H54 (cell line): ENCODE results near the gene TIAM1.

Experiments used
- DNase-seq: peaks from one replicate; pipeline ENCODE4 v3.0.0; 2011; ENCODE audit warnings: low spot score, mixed read lengths; ENCODE audit not compliant: insufficient read length
- FAIRE-seq: peaks from 3 replicates; lab custom pipeline; 2011; peaks lifted over from hg19 to GRCh38; lab: Jason Lieb, UNC
- POLR2A ChIP-seq: IDR thresholded peaks from 2 replicates; pipeline ENCODE4 v1.6.1; 2011; ENCODE audit warnings: low read depth, mild to moderate bottlenecking, low read length

The TIAM1 gene

DNA sequence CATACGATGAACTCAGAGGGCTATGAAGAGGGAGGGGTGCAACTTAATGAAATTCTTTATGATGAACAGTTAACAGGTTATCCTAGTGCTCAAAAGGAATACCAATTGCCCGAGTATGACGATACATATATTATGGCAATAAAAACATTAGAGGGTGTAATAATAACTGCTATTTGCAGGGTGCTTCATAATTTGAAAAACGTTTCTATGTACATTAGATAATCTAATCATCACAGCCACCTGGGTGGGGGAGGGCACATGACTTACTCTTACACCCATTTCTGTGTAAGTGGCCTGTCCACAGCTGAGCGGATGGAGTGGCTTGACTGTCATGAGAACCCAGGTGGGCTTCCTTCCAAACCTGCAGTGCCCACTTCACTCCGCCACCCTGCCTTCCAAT lies 46.3 kb downstream of the TIAM1 start:
- no peak for TF ChIP-seq POLR2A
- FAIRE-seq (no peak), DNase-seq (no peak)

DNA sequence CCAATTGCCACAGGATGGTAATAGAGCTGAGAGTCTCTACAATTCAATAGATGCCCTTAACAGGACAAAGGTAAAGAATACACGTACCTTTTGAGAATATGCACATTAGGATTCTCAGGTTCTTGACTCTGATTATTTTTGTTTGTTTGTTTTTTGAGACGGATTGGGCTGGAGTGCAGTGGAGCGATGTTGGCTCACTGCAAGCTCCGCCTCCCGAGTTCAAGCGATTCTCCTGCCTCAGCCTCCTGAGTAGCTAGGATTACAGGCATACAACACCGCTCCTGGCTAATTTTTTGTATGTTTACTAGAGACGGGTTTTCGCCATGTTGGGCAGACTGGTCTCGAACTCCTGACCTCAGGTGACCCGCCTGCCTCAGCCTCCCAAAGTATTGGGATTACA lies 48.4 kb downstream of the TIAM1 start:
- DNase-seq (no peak), FAIRE-seq (no peak)
- no peak for TF ChIP-seq POLR2A

DNA sequence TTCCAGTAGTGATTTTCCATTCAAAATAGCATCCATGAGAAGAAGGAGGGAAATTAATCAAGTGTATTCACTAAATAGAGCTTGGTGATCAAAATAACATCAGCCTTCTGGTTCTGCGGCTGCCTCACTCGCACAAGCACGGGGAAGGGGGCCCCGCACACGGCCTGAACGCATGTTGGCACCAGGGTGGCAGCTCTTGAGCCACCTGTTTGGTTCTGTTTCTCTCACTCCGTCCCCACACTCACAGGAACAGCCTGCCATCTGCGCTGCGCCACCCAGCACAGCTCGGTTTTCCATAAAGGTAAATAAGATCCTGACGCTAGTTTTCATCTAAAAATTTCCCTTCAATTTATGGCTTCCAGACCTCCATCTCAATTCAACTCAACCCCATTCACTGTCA lies 49.4 kb downstream of the TIAM1 start:
- no peak for DNase-seq
- FAIRE-seq: no peak
- TF ChIP-seq POLR2A: no peak

DNA sequence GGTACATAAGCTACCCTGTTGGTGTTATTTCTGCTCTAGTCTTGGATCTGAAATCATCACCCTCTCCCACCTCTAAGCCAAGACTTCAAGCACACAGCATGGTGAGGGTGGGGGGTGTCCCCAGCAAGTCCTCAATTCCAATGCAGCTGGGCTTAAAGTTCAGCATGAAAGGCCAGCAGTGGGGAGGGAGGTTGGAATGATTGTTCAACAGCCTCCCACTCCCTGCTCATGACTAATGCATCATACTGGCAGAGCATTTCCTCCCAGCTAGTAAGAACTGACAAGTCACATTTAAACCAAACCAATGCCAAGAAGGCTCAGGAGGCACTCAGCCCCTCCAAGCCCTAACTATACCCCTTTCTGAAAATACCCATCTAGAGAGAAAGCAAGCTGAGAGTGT lies 50.1 kb downstream of the TIAM1 start:
- FAIRE-seq (peak; percentile 45), DNase-seq (peak; percentile 73)
- no peak for TF ChIP-seq POLR2A

DNA sequence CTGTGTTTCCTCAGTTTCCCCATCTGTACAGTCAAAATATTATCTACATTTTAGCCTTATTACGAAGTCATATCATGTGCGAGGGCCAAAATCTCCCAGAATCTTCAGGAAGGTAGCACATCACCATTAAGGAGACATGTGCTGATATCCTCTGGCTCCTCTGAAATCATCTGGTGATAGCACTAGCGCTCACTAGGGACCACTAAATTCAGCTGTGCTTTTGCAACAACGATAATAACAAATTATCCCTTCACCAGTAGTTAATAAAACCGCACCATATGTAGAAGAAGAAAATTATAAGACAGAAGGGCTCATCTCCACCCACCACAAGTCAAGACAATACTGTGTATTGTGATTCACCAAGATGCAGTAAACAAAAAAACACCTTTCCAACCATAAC lies 53.3 kb downstream of the TIAM1 start:
- no peak for TF ChIP-seq POLR2A
- no peak for DNase-seq
- FAIRE-seq: no peak

DNA sequence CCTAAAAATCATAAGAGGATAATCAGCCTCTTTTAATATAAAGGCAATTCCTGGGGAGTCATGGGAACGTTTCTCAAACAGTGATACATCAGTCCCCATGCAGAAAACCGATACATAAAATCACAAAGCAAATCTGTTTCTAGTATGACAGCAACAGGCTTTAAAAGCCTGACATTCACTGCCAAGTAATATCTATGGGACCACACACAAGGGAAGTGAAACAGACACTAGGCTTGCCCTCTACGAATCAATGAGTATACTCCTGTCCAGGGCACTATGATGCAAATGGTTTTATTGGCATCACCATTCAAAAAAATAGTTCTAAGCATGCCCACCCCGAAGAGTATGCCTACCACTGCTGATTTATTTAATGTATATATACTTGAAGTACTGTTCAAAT lies 54.4 kb downstream of the TIAM1 start:
- FAIRE-seq (no peak), DNase-seq (no peak)
- no peak for TF ChIP-seq POLR2A

DNA sequence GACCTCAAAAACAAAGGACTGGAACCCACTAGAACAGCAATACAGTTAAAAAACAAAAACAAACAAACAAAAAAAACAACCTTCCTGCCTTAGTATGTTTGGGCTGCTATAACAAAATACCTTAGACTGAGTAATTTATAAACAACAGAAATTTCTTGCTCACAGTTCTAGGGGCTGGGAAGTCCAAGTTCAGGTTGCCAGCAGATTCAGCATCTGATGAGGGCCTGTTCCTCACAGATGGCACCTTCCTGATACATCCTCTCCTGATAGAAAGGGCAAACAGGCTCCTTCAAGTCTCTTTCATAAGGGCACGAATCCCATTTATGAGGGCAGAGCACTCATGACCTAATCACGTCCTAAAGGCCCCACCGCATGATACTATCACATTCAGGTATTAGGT lies 55.9 kb downstream of the TIAM1 start:
- no peak for DNase-seq
- FAIRE-seq: no peak
- no peak for TF ChIP-seq POLR2A

DNA sequence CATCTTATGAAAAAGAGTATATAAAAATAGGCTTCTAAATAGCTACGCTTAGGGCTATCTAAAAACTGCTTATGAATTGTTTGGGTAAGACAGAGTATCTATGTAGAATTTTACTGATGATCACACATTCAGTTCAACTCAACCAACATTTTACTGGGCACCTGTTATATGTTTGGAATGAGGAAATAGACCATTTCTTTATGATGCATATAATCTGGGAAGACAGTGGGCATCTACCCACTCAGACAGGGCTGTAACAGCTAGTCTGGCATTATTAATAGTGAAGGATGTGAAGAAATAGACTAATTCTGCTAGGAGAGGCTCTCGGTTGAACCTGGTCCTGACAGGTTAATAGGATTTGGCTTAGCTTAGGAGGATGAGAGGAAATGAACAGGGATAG lies 56.9 kb downstream of the TIAM1 start:
- FAIRE-seq (no peak), DNase-seq (no peak)
- no peak for TF ChIP-seq POLR2A

DNA sequence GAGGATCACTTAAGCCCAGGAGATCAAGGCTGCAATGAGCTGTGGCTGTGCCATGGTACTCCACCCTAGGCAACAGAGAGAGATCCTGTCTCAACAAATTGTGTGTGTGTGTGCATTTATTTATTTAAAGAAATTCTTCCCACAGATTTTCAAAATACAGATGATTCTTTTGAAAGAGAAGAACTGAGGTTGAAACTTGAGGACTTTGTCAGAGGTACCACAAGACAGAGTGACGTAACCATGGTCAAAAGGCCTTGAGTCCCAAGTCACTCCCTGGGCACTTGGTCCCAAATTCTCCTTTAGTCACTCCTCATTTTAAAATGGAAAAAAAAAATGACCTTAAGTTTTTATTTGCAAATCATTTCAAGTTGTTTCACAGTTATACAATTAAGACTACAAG lies 57.4 kb downstream of the TIAM1 start:
- TF ChIP-seq POLR2A: no peak
- FAIRE-seq (no peak), DNase-seq (no peak)

DNA sequence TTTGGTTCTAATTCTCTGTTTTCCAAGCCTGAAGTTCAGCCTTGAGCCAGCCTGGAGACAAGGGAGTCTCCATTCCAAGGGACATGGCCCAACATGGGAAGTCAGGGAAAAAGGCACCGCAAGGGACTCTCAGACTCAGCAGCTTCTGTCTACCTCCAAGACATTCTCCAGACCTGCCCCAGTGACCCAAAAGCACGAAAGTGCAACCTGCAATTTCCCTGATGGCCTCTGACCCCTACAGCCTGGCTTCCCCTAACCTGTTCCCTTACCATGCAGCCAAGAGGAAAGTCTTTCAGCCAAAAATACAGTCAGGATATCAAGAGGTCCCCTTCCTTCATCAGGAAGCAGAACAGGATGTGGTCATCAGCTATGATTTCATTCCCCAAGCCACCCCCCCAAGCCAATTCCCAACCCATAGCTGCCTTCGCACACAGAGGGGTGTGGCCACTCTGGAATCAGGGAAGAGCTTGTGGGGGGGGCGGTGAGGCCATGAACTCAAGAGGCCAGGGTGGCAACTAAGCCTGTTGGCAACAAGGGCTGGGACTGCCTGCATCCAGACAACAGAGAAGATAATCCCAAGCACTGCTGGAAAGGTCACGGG lies 59.2 kb downstream of the TIAM1 start:
- FAIRE-seq (no peak), DNase-seq (peak; percentile 55)
- TF ChIP-seq POLR2A: no peak

DNA sequence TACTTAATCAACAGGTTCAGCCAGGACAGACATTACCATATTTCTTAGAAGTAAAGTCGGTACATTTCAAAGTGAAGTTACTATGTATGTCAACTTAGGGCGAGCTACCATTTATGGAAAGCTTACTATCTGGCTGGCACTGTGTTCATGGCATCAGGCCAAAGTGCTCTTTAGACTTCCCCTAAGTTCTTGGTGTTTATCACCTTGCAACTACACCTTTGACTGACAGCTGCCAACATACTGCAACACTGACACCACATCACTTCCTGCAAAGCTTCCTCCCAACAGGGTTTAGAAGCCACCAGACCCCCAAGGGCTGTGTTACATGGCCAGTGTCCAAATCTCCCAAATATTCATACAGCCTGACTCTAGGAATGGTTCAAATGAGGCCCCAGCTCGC lies 61.0 kb downstream of the TIAM1 start:
- no peak for TF ChIP-seq POLR2A
- DNase-seq (no peak), FAIRE-seq (no peak)

DNA sequence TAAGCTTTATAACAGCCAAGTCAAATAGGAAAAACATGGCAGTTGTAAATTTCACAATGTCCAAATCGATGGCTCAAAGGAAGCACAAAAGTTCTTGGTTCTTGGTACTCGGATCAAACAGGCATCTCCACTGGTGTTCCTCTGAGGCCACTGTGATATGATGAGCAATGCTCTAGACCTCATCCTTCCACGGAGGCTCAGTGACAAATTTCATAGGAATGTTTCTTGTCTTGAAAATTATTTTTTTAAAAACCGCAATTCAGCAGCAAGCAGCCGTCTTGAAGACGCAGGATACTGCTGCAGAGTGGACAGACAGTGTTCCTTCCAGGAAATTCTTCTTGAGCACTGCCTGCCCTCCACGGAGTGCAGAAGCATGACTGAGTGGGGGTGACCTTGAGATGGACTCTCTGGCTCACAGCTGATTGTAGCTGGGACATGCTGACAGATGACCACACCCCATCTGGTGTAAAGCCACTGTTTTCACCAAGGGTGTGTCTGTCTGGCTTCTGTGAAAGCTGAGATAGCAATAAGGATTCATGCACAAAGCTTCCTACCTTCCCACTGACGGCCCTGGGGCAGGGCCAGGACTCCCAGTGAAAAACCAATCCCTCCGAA lies 61.9 kb downstream of the TIAM1 start:
- no peak for TF ChIP-seq POLR2A
- FAIRE-seq (peak; percentile 91), DNase-seq (peak; percentile 85)

DNA sequence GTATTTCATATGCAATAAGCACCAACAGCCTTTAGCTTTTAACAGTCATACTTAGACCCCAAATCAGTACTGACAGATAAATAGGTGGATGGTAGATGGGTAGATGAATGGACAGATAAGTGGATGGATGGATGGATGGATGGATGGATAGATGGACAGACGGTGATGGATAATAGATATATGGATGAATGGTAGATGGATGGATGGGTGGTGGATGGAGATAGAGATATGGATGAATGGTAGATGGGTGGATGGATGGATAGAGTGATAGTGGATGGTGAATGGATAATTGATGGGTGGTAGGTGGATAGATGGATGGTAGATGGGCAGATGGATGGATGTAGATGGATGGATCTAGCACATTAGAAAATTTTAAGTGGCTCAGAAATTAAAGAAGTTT lies 62.5 kb downstream of the TIAM1 start:
- FAIRE-seq (no peak), DNase-seq (no peak)
- no peak for TF ChIP-seq POLR2A

DNA sequence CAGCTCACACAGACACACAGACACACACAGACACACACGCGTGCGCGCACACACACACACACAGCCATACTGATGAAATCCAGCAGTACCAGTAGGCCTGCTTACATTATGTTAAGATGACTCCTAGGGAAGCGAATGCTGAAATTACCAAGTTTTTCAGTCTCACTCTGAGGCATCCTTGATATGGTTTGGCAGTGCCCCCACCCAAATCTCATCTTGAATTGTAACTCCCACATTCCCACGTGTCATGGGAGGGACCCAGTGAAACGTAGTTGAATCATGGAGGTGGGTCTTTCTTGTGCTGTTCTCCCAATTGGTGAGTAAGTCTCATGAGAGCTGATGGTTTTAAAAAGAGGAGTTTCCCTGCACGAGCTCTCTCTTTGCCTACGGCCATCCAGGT lies 64.1 kb downstream of the TIAM1 start:
- FAIRE-seq (no peak), DNase-seq (no peak)
- TF ChIP-seq POLR2A: no peak

DNA sequence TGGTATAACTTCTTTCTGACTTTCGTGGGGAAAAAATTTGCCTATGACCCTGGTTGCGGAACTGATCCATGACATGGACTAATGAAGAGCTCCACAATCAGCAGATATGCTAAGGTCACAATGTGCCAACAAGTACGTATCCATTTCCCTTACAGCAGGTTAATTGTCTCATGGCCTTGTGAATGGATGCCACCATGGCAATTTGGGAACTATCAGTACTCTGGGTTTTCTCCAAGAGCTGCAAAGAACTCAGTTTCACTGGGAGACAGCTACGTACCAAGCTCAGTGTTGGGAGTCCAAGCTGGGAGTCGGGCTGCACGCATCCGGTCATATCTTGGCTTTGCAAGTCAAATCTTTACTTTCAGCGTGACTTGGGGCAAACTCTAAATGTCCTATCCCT lies 64.8 kb downstream of the TIAM1 start:
- no peak for DNase-seq
- FAIRE-seq: no peak
- TF ChIP-seq POLR2A: no peak

DNA sequence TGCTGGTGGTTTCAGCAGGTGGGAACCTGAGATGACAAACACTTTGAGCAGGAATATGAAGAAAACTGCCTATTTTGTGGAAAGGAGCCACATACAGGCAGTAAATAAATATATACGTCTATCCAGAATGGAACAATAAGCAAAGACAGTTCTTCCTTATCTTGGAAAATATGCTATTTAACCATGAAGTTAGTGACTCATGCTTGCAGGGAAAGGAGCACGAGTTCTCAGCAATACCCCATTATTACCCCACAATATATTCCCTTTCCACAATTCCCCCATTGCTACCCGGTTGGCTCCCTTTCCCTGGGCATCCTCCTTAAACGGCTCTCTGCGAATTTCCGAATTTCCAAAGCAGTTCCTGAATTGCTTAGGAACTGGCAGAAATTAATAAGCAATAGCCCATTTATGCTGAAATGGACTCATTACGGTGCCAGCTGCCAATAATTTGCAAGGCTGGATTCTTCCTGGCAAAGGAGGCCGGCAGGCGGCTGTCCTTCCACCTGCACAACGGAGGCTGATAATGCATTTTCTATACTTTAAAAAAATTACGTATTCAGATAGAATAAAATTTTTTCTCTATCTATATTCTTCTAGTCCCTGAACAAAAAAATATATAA lies 65.4 kb downstream of the TIAM1 start:
- no peak for TF ChIP-seq POLR2A
- DNase-seq (no peak), FAIRE-seq (no peak)
